AG04449 (cell line): Measurements from ENCODE around the gene HINT3.

Experiments used
- CTCF ChIA-PET: fragments of 350-600 bp; formaldehyde crosslinking; extraction: SDS; loops from one replicate; lab custom pipeline; 2021; ENCODE audit warnings: antibody characterized with exemption; lab: Yijun Ruan, JAX
- POLR2A ChIA-PET: fragments of 400-600, 350-600 bp; formaldehyde crosslinking; extraction: SDS; loops from one replicate; lab custom pipeline; 2020; ENCODE audit warnings: antibody characterized with exemption, inconsistent platforms; lab: Yijun Ruan, JAX
- DNase-seq: peaks from one replicate; pipeline ENCODE4 v3.0.0-alpha.2; 2010; ENCODE audit warnings: low read depth, low spot score
- H3K4me3 ChIP-seq: 2 replicates; pipeline ENCODE4 v1.5.1; 2011; ENCODE audit warnings: low read depth, mild to moderate bottlenecking, control low read depth, low read length
- TF ChIP-seq, protein P1 (sequence below): IDR thresholded peaks from one replicate; pipeline ENCODE4 v1.5.1; 2011; ENCODE audit warnings: mild to moderate bottlenecking, moderate library complexity, low read length, control low read depth, inconsistent platforms; ENCODE audit not compliant: insufficient read depth; ENCODE audit errors: missing control alignments

HINT3 gene

DNA sequence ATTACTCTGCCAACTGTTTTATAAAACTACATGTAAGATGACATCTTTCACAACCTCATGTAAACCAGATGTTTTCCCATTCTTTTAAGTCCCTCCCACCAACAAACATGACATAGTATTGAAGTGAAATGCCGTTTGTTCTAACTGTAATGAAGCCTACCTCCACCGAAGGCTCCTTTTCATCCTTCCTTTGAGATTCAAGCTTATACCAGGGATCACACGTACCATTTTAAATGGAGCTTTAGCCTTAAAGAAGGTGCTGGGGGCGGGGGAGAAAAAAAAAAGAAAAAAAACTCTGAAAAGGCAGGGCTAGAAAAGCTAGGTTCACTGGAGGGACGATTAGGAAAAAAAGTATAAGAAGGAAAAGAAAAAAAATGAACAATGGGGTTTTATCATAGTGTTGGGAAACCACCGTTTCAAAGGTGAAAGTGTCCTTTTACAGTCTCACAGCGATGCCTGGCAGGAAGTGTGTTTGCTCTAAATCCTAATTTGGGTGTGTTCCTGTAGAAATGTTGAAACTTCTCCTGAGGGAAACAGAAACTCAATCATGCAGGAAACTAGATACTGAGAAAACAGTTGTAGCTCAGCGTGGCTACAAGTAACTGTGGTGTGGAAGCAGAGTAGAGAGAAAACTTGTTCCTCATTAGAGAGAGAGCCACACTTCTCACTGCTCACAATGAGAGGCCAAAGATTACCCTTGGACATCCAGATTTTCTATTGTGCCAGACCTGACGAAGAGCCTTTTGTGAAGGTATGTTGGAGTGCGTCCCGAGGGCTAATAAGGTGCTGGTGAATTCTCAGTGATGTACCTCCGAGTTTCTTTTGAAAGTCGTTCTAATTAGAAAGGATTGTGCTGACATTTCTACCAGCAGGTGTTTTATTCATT lies 37.6 kb upstream of the HINT3 start:
- H3K4me3 ChIP-seq = no peak overlapping the region
- POLR2A ChIA-PET = no interaction called here
- CTCF ChIA-PET = interaction anchor here (0.8 to 5.6 kb wide), 4 partner anchors 13 to 125 kb away, joined by 3 to 28 read pairs (median 4); partner anchors contain the start of gene HINT3
- DNase-seq = no peak
- TF ChIP-seq, protein P1, sequence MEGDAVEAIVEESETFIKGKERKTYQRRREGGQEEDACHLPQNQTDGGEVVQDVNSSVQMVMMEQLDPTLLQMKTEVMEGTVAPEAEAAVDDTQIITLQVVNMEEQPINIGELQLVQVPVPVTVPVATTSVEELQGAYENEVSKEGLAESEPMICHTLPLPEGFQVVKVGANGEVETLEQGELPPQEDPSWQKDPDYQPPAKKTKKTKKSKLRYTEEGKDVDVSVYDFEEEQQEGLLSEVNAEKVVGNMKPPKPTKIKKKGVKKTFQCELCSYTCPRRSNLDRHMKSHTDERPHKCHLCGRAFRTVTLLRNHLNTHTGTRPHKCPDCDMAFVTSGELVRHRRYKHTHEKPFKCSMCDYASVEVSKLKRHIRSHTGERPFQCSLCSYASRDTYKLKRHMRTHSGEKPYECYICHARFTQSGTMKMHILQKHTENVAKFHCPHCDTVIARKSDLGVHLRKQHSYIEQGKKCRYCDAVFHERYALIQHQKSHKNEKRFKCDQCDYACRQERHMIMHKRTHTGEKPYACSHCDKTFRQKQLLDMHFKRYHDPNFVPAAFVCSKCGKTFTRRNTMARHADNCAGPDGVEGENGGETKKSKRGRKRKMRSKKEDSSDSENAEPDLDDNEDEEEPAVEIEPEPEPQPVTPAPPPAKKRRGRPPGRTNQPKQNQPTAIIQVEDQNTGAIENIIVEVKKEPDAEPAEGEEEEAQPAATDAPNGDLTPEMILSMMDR = no peak

GRCh38 chr6:125919618-125920017 lies 37.0 kb upstream of the HINT3 start:
- ChIA-PET CTCF (interaction anchor here (1.0 to 5.6 kb wide), 3 partner anchors 37 to 126 kb away, joined by 3 to 28 read pairs (median 3); partner anchors contain the start of gene HINT3), POLR2A (no interaction called here)
- TF ChIP-seq, protein P1 = no peak
- DNase-seq = no peak
- no peak overlapping the region for H3K4me3 ChIP-seq

- TF ChIP-seq, protein P1 = no peak
- ChIA-PET CTCF (interaction anchor here (1.2 to 1.4 kb wide), 4 partner anchors 10 to 52 kb away, joined by 3 to 5 read pairs (median 4); partner anchors contain the start of gene HINT3), POLR2A (no interaction called here)
- DNase-seq = no peak
- no peak overlapping the region for H3K4me3 ChIP-seq
Measured at GRCh38 chr6:125922322-125922860, 34.2 kb upstream of the HINT3 start.

DNA sequence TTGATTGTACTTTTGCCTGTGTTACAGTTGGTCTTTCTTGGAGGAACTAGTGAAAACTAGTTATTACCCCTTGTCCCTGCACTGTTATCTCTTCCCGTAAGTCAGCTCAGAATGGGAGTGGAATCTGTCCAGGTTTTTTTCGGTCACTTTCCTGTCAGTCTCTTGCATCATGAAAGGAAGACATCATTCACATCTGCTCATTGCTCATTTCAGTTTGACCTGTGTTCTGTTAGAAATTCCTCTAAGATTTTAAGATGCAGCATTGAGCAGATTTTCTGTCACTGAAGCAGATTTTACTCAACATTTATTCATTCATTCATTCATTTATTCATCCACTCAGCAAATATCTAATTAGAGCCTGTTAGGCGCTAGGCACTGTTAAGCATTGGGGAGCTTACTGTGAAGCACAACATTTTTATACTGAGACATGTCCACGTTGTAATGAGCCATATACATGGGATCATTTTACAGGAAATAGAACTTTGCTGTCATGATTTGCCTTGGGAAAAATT lies 33.1 kb upstream of the HINT3 start:
- POLR2A ChIA-PET = no interaction called here
- H3K4me3 ChIP-seq = no peak overlapping the region
- TF ChIP-seq, protein P1 = no peak
- CTCF ChIA-PET = interaction anchor here (0.9 to 1.3 kb wide), 3 partner anchors 29 to 51 kb away, joined by 3 to 5 read pairs (median 4); partner anchors contain the start of gene HINT3
- DNase-seq = no peak

GRCh38 chr6:125924169-125924568 lies 32.4 kb upstream of the HINT3 start:
- H3K4me3 ChIP-seq = no peak overlapping the region
- POLR2A ChIA-PET = no interaction called here

More at GRCh38 chr6:125924169-125924568, 32.4 kb upstream of the HINT3 start:
- no peak for DNase-seq
- TF ChIP-seq, protein P1 = no peak
- CTCF ChIA-PET = interaction anchor here (0.9 to 1.4 kb wide), 3 partner anchors 29 to 50 kb away, joined by 3 read pairs; partner anchors contain the start of gene HINT3
